Mesodermal cell (in vitro differentiated cells): ENCODE data around the gene NCBP2L.

ENCODE experiments used
- H3K27ac ChIP-seq: 2 replicates; pipeline ENCODE4 v1.7.0; 2013; ENCODE audit warnings: mild to moderate bottlenecking, low read depth, low read length, moderate library complexity; ENCODE audit not compliant: severe bottlenecking
- H3K36me3 ChIP-seq: 2 replicates; pipeline ENCODE4 v1.7.1; 2013; ENCODE audit warnings: mild to moderate bottlenecking, low read length, moderate library complexity; ENCODE audit not compliant: control insufficient read depth, insufficient read depth
- H3K4me1 ChIP-seq: one replicate; pipeline ENCODE4 v1.7.1; 2013; ENCODE audit warnings: mild to moderate bottlenecking, low read length; ENCODE audit not compliant: insufficient read depth, control insufficient read depth, poor library complexity, severe bottlenecking
- H3K4me3 ChIP-seq: 2 replicates; pipeline ENCODE4 v1.7.0; 2013; ENCODE audit warnings: low read length, control low read depth, mild to moderate bottlenecking; ENCODE audit not compliant: insufficient read depth, poor library complexity, severe bottlenecking; ENCODE audit errors: extremely low read depth
- H3K9me3 ChIP-seq: 2 replicates; pipeline ENCODE4 v1.7.1; 2013; ENCODE audit warnings: mild to moderate bottlenecking, low read length, moderate library complexity; ENCODE audit not compliant: control insufficient read depth
- WGBS, 2 experiments: methylation state at CpG; one replicate each; pipeline ENCODE4 v1.1.5; 2013; ENCODE audit warnings: missing lambda C conversion rate in 2 of 2; ENCODE audit not compliant: insufficient coverage in 2 of 2; 5-methylcytosine and 5-hydroxymethylcytosine counted together

Gene NCBP2L

DNA sequence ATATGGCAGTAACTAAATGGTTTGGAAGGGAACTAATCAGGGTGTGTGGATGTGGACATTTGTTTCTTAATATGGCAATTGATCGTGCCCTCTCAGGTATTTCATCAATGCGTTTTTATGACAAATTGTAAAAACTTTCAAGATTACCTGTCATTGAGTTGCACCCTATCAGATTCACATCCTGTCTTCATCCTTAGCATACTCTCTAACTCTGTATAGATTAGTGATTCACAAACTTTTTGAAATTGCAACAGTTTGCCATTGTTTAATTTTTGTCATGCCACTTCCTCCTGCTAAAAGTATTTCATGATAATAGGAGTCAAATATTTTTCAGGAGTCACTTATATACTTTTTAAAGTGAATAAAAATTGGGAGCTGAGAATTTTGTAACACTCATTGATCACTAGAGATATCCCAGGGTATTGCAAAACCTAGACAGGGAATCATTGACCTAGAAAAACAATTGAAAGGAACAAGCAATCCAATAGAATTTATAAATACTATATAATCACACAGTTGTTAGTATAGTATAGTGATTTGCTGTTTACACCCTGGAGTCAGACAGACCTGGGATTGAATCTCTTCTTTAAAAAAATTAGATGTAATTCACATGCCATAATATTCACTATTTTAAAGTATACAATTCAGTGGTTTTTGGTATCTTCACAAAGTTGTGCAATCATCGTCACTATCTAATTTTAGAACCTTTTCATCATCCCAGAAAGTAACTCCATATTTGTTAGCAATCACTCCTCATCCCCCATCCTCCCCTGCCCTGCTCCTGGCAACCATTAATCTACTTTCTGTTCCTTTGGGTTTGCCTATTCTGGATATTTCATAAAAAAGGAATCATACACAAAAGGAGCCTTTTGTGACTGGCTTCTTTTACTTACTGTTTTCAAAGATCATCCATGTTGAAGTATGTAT is 57.0 kb downstream of the NCBP2L start:
- no peak overlapping the region for H3K4me3 ChIP-seq
- H3K36me3 ChIP-seq = no peaks in the 10 kb centered on the region
- H3K9me3 ChIP-seq = no peaks in the 10 kb centered on the region
- WGBS, 2 experiments = no CpG with 5 or more reads among the region's 3 CpGs
- no peak overlapping the region for H3K27ac ChIP-seq
- no peaks in the 10 kb centered on the region for H3K4me1 ChIP-seq

DNA sequence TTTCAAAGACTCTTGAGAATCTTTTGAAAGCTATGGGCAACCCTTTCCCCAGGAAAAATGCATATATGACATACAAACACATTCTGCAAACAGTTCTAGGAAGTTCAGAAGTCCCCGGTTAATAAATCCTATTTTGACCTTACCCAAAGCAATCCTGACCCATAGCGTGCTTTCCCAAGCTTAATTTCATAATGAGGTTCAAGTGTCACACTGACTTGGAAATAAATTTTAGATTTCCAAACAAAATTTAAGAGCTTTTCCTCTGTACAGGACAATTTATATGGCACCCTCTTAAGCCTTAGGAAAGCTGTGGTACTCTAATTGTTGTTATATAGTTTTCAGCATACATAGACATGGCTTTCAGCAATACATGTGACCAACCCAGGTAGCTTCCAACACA is 59.4 kb downstream of the NCBP2L start:
- Histone ChIP-seq H3K9me3 (no peaks in the 10 kb centered on the region), H3K4me1 (no peaks in the 10 kb centered on the region), H3K4me3 (no peak overlapping the region), H3K27ac (no peak overlapping the region), H3K36me3 (no peaks in the 10 kb centered on the region)
- WGBS, 2 experiments = 90 to 100% methylated on average over 1 to 2 of the region's 2 CpGs

DNA sequence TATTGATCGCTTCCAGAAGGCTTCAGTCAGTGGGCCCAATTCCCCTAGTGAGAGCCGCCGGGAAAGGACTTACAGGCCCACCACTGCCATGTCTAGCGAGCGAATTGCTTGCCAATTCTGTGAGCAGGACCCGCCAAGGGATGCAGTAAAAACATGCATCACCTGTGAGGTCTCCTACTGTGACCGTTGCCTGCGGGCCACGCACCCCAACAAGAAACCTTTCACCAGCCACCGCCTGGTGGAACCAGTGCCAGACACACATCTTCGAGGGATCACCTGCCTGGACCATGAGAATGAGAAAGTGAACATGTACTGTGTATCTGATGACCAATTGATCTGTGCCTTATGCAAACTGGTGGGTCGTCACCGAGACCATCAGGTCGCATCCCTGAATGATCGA is 63.4 kb downstream of the NCBP2L start:
- WGBS, 2 experiments = 91 to 97% methylated on average over 7 to 8 of the region's 15 CpGs
- H3K4me3 ChIP-seq = no peak overlapping the region
- no peaks in the 10 kb centered on the region for H3K9me3 ChIP-seq
- H3K27ac ChIP-seq = no peak overlapping the region
- H3K4me1 ChIP-seq = no peaks in the 10 kb centered on the region
- no peaks in the 10 kb centered on the region for H3K36me3 ChIP-seq

DNA sequence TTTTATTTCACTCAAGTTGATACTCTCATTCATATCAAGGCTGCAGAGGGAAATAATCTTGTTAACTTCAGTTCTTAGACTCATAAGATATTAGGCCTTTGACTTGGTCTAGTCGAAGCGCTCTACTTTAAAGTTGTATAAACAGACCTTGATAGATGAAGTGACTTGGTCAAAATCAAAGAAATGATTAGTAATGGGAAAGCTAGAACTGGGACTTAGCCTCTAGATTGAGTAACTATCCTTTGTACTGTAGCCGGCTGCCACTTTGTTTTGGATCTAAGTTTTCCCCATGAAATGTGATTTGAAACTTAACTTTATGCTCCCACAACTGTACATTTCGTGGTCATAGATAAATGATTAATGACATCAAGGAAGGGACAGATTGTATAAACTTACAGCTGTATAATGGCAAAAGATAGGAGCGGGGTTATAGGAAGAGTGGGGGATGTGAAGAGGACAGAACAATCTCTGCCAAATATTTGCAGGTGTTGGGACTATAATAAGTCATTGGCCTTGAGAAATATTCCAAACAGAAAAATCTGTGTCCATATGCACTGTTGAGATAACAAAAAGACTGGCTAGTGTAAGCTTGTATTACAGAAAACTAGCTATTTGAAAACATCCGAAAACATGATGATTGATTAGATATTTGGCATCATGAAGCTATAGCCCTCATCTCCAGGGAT is 65.3 kb downstream of the NCBP2L start:
- Histone ChIP-seq H3K4me3 (no peak overlapping the region), H3K4me1 (no peaks in the 10 kb centered on the region), H3K27ac (no peak overlapping the region), H3K9me3 (no peaks in the 10 kb centered on the region), H3K36me3 (no peaks in the 10 kb centered on the region)
- 86 to 100% methylated on average over 1 of the region's 6 CpGs for WGBS, 2 experiments
